Nephron (organoid): ENCODE measurements around the gene ZNF837.

Experiments used
- H3K27ac Mint-ChIP-seq, 3 experiments: 2 replicates each; pipeline ENCODE4 v1.8.0; 2020; ENCODE audit warnings: mixed read lengths in 3 of 3, mild to moderate bottlenecking in 2 of 3, moderate library complexity in 1 of 3
- H3K27me3 Mint-ChIP-seq: 2 replicates; pipeline ENCODE4 v1.8.0; 2021; ENCODE audit warnings: low read depth, mild to moderate bottlenecking, moderate library complexity, mixed read lengths
- H3K36me3 Mint-ChIP-seq: 2 replicates; pipeline ENCODE4 v1.8.0; 2020; ENCODE audit warnings: low read depth, mixed read lengths
- H3K4me1 Mint-ChIP-seq: 2 replicates; pipeline ENCODE4 v1.8.0; 2020; ENCODE audit warnings: mixed read lengths
- H3K4me3 Mint-ChIP-seq, 3 experiments: 2 replicates each; pipeline ENCODE4 v1.8.0; 2020; ENCODE audit warnings: mild to moderate bottlenecking in 3 of 3, mixed read lengths in 3 of 3, moderate library complexity in 2 of 3
- H3K9me3 Mint-ChIP-seq: 2 replicates; pipeline ENCODE4 v1.8.0; 2020; ENCODE audit warnings: mixed read lengths
- TF ChIP-seq, protein P1 (sequence below), 3 experiments: fragments of 200-600 bp; sonication (generic); IDR thresholded peaks; one replicate each; pipeline ENCODE4 v1.5.0; 2021; ENCODE audit warnings: antibody characterized with exemption in 3 of 3; ENCODE audit not compliant: unreplicated experiment in 3 of 3

ZNF837 gene

GRCh38 chr19:58338825-58339558 lies 41.8 kb downstream of the ZNF837 start:
- no peaks in the 10 kb centered on the region for H3K27me3 Mint-ChIP-seq
- TF ChIP-seq, protein P1, sequence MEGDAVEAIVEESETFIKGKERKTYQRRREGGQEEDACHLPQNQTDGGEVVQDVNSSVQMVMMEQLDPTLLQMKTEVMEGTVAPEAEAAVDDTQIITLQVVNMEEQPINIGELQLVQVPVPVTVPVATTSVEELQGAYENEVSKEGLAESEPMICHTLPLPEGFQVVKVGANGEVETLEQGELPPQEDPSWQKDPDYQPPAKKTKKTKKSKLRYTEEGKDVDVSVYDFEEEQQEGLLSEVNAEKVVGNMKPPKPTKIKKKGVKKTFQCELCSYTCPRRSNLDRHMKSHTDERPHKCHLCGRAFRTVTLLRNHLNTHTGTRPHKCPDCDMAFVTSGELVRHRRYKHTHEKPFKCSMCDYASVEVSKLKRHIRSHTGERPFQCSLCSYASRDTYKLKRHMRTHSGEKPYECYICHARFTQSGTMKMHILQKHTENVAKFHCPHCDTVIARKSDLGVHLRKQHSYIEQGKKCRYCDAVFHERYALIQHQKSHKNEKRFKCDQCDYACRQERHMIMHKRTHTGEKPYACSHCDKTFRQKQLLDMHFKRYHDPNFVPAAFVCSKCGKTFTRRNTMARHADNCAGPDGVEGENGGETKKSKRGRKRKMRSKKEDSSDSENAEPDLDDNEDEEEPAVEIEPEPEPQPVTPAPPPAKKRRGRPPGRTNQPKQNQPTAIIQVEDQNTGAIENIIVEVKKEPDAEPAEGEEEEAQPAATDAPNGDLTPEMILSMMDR (IDR thresholded peaks at IDR 0.05; ENCODE audit: unreplicated experiment in 3 of 3), result no peak
- peaks cover 61% of the 10 kb centered on the region for H3K36me3 Mint-ChIP-seq
- H3K9me3 Mint-ChIP-seq, result no peaks in the 10 kb centered on the region
- no peak overlapping the region for H3K27ac Mint-ChIP-seq
- H3K4me3 Mint-ChIP-seq, result no peak overlapping the region
- no peaks in the 10 kb centered on the region for H3K4me1 Mint-ChIP-seq

DNA sequence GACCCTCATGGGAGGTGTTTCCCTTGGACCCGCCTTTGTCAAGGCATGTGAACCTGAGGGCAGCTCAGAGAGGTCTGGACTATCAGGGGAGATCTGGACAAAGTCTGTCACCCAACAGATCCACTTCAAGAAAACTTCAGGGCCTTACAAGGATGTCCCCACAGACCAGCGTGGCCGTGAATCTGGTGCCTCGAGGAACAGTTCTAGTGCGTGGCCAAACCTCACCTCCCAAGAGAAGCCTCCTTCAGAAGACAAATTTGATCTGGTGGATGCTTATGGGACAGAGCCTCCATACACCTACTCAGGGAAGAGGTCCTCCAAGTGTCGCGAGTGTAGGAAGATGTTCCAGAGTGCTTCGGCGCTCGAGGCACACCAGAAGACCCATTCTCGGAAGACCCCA lies 42.5 kb downstream of the ZNF837 start:
- Mint-ChIP-seq H3K4me1 (no peaks in the 10 kb centered on the region), H3K9me3 (no peaks in the 10 kb centered on the region), H3K27ac (no peak overlapping the region), H3K4me3 (no peak overlapping the region), H3K27me3 (no peaks in the 10 kb centered on the region), H3K36me3 (peaks cover 61% of the 10 kb centered on the region)
- TF ChIP-seq, protein P1 (IDR thresholded peaks at IDR 0.05; ENCODE audit: unreplicated experiment in 3 of 3), result no peak

GRCh38 chr19:58336820-58337219 lies 44.0 kb downstream of the ZNF837 start:
- no peaks in the 10 kb centered on the region for H3K4me1 Mint-ChIP-seq

GRCh38 chr19:58336216-58336615 lies 44.6 kb downstream of the ZNF837 start:
- Mint-ChIP-seq H3K4me3 (no peak overlapping the region), H3K27me3 (no peaks in the 10 kb centered on the region), H3K36me3 (peaks cover 49% of the 10 kb centered on the region), H3K4me1 (no peaks in the 10 kb centered on the region), H3K27ac (no peak overlapping the region), H3K9me3 (no peaks in the 10 kb centered on the region)
- TF ChIP-seq, protein P1 (IDR thresholded peaks at IDR 0.05; ENCODE audit: unreplicated experiment in 3 of 3), result no peak

More at GRCh38 chr19:58336820-58337219, 44.0 kb downstream of the ZNF837 start:
- Mint-ChIP-seq H3K4me3 (no peak overlapping the region), H3K9me3 (no peaks in the 10 kb centered on the region), H3K36me3 (peaks cover 53% of the 10 kb centered on the region), H3K27me3 (no peaks in the 10 kb centered on the region), H3K27ac (no peak overlapping the region)
- TF ChIP-seq, protein P1 (IDR thresholded peaks at IDR 0.05; ENCODE audit: unreplicated experiment in 3 of 3), result no peak

DNA sequence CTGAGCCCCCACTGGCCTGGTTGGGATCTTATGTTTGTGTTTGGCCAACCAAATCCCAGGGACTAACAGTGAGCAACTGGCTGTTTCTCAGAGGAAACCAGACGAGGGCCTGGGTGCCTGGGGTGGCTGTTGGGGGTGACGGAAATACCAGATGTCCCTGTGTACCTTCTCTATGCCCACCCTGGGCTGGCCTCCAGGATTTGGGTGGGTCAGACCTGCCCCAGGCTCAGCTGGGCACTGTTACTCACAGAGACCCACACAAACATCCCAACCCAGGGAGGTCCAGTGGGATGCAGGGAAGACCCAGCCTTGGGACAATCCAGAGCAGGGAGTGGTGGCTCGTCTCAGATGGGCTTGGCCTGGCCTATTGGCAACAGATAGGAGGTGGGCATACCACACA lies 45.2 kb downstream of the ZNF837 start:
- TF ChIP-seq, protein P1 (IDR thresholded peaks at IDR 0.05; ENCODE audit: unreplicated experiment in 3 of 3), result no peak
- Mint-ChIP-seq H3K36me3 (peaks cover 44% of the 10 kb centered on the region), H3K27ac (no peak overlapping the region), H3K27me3 (no peaks in the 10 kb centered on the region), H3K4me1 (peaks cover 4% of the 10 kb centered on the region), H3K9me3 (no peaks in the 10 kb centered on the region), H3K4me3 (no peak overlapping the region)

GRCh38 chr19:58334691-58335249 lies 46.1 kb downstream of the ZNF837 start:
- no peak overlapping the region for H3K27ac Mint-ChIP-seq

More at GRCh38 chr19:58334691-58335249, 46.1 kb downstream of the ZNF837 start:
- no peaks in the 10 kb centered on the region for H3K9me3 Mint-ChIP-seq
- H3K36me3 Mint-ChIP-seq, result peaks cover 37% of the 10 kb centered on the region
- H3K4me3 Mint-ChIP-seq, result no peak overlapping the region
- peaks cover 9% of the 10 kb centered on the region for H3K4me1 Mint-ChIP-seq
- TF ChIP-seq, protein P1 (IDR thresholded peaks at IDR 0.05; ENCODE audit: unreplicated experiment in 3 of 3), result no peak
- H3K27me3 Mint-ChIP-seq, result no peaks in the 10 kb centered on the region
